Measurements from ENCODE around the gene SLC9A5.

SLC9A5 gene

GRCh38 chr16:67283039-67283825 is 34.5 kb downstream of the SLC9A5 start:
- Histone ChIP-seq H3K36me3 (ENCODE audit: control insufficient read depth, low read depth, low read length) (no peaks in the 10 kb centered on the region), H3K9ac (ENCODE audit: low read length) (no peak overlapping the region), H3K4me3 (ENCODE audit: low read length) (no peak overlapping the region), H3K27me3 (ENCODE audit: control insufficient read depth, insufficient read depth, low read length) (peaks cover 14% of the 10 kb centered on the region), H3K9me3 (ENCODE audit: control insufficient read depth, low read depth, low read length) (no peaks in the 10 kb centered on the region), H3K4me1 (ENCODE audit: control insufficient read depth, low read depth, low read length) (no peaks in the 10 kb centered on the region), H3K27ac (ENCODE audit: low read length) (no peak overlapping the region)

- no peaks in the 10 kb centered on the region for H3K4me1 ChIP-seq (ENCODE audit: control insufficient read depth, low read depth, low read length)
- no peaks in the 10 kb centered on the region for H3K36me3 ChIP-seq (ENCODE audit: control insufficient read depth, low read depth, low read length)
- no peaks in the 10 kb centered on the region for H3K9me3 ChIP-seq (ENCODE audit: control insufficient read depth, low read depth, low read length)
- H3K9ac ChIP-seq (ENCODE audit: low read length) = no peak overlapping the region
- H3K27ac ChIP-seq (ENCODE audit: low read length) = no peak overlapping the region
- no peak overlapping the region for H3K4me3 ChIP-seq (ENCODE audit: low read length)
- peaks cover 10% of the 10 kb centered on the region for H3K27me3 ChIP-seq (ENCODE audit: control insufficient read depth, insufficient read depth, low read length)
Observed at GRCh38 chr16:67283826-67284555, 35.2 kb downstream of the SLC9A5 start.

- Histone ChIP-seq H3K27me3 (ENCODE audit: control insufficient read depth, insufficient read depth, low read length) (peaks cover 4% of the 10 kb centered on the region), H3K9me3 (ENCODE audit: control insufficient read depth, low read depth, low read length) (no peaks in the 10 kb centered on the region), H3K9ac (ENCODE audit: low read length) (no peak overlapping the region), H3K4me1 (ENCODE audit: control insufficient read depth, low read depth, low read length) (no peaks in the 10 kb centered on the region), H3K27ac (ENCODE audit: low read length) (no peak overlapping the region), H3K4me3 (ENCODE audit: low read length) (no peak overlapping the region), H3K36me3 (ENCODE audit: control insufficient read depth, low read depth, low read length) (no peaks in the 10 kb centered on the region)
Observed at GRCh38 chr16:67284699-67285646, 36.2 kb downstream of the SLC9A5 start.

DNA sequence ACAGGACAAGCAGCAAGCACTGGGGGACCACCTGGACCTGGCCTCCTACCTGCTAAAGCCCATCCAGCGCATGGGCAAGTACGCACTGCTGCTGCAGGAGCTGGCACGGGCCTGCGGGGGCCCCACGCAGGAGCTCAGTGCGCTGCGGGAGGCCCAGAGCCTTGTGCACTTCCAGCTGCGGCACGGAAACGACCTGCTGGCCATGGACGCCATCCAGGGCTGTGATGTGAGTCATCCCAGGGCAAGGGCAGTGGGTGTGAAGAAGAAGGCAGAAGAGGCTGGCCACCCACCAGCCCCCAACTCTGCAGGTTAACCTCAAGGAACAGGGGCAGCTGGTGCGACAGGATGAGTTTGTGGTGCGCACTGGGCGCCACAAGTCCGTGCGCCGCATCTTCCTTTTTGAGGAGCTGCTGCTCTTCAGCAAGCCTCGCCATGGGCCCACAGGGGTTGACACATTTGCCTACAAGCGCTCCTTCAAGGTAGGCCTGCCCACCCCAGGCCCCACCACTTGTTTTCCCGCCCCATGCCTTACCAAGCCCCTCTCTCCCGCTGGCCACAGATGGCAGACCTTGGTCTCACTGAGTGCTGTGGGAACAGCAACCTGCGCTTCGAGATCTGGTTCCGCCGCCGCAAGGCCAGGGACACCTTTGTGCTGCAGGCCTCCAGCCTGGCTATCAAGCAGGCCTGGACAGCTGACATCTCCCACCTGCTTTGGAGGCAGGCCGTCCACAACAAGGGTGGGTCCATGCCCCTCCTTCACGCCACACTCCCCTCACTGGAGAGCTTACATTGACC is 37.9 kb downstream of the SLC9A5 start:
- no peak overlapping the region for H3K27ac ChIP-seq (ENCODE audit: low read length)
- H3K9ac ChIP-seq (ENCODE audit: low read length) = no peak overlapping the region
- H3K27me3 ChIP-seq (ENCODE audit: control insufficient read depth, insufficient read depth, low read length) = no peaks in the 10 kb centered on the region
- H3K4me3 ChIP-seq (ENCODE audit: low read length) = no peak overlapping the region
- no peaks in the 10 kb centered on the region for H3K36me3 ChIP-seq (ENCODE audit: control insufficient read depth, low read depth, low read length)
- H3K9me3 ChIP-seq (ENCODE audit: control insufficient read depth, low read depth, low read length) = no peaks in the 10 kb centered on the region
- H3K4me1 ChIP-seq (ENCODE audit: control insufficient read depth, low read depth, low read length) = no peaks in the 10 kb centered on the region

DNA sequence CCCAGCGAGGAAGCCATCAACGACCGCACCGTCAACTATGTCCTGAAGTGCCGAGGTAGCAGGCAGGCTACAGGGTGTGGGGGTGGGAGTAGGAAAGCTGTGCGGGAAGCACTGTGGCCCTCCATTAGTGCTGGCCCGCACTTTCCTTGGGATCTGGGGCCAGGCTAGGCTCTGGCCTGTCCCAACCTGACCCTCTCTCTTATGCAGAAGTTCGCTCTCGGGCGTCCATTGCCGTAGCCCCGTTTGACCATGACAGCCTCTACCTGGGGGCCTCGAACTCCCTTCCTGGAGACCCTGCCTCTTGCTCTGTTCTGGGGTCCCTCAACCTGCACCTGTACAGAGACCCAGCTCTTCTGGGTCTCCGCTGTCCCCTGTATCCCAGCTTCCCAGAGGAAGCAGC is 39.2 kb downstream of the SLC9A5 start:
- Histone ChIP-seq H3K4me3 (ENCODE audit: low read length) (no peak overlapping the region), H3K9me3 (ENCODE audit: control insufficient read depth, low read depth, low read length) (no peaks in the 10 kb centered on the region), H3K36me3 (ENCODE audit: control insufficient read depth, low read depth, low read length) (no peaks in the 10 kb centered on the region), H3K9ac (ENCODE audit: low read length) (no peak overlapping the region), H3K27ac (ENCODE audit: low read length) (no peak overlapping the region), H3K4me1 (ENCODE audit: control insufficient read depth, low read depth, low read length) (no peaks in the 10 kb centered on the region), H3K27me3 (ENCODE audit: control insufficient read depth, insufficient read depth, low read length) (no peaks in the 10 kb centered on the region)

DNA sequence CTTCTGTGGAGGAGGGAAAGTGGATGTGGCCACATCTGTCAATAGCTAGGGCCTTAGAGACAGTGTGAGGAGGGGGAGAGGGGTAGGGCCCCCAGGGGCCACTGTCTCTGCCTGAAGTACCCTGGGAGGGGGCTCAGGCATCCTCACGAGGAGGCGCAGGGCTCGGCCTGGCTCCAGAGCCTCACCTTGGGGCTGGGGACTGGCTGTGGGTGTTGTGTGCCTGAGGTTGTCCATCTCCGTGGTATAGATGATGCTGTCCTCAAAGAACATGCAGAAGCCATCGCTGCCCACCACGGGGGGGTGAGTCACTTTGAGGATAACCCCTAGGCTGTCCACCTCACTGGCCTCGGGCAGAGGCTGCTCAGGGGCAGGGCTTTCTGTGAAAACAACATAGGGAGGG is 42.7 kb downstream of the SLC9A5 start:
- Histone ChIP-seq H3K27me3 (ENCODE audit: control insufficient read depth, insufficient read depth, low read length) (no peaks in the 10 kb centered on the region), H3K36me3 (ENCODE audit: control insufficient read depth, low read depth, low read length) (no peaks in the 10 kb centered on the region)

GRCh38 chr16:67294171-67294757 is 45.5 kb downstream of the SLC9A5 start:
- H3K4me3 ChIP-seq (ENCODE audit: low read length) = no peak overlapping the region
- no peaks in the 10 kb centered on the region for H3K27me3 ChIP-seq (ENCODE audit: control insufficient read depth, insufficient read depth, low read length)
- H3K4me1 ChIP-seq (ENCODE audit: control insufficient read depth, low read depth, low read length) = peaks cover 5% of the 10 kb centered on the region
- H3K9me3 ChIP-seq (ENCODE audit: control insufficient read depth, low read depth, low read length) = no peaks in the 10 kb centered on the region
- no peaks in the 10 kb centered on the region for H3K36me3 ChIP-seq (ENCODE audit: control insufficient read depth, low read depth, low read length)
- H3K9ac ChIP-seq (ENCODE audit: low read length) = no peak overlapping the region
- no peak overlapping the region for H3K27ac ChIP-seq (ENCODE audit: low read length)

More for the DNA sequence above, 42.7 kb downstream of the SLC9A5 start:
- Histone ChIP-seq H3K4me3 (ENCODE audit: low read length) (no peak overlapping the region), H3K4me1 (ENCODE audit: control insufficient read depth, low read depth, low read length) (peaks cover 5% of the 10 kb centered on the region), H3K9me3 (ENCODE audit: control insufficient read depth, low read depth, low read length) (no peaks in the 10 kb centered on the region), H3K9ac (ENCODE audit: low read length) (no peak overlapping the region), H3K27ac (ENCODE audit: low read length) (no peak overlapping the region)

DNA sequence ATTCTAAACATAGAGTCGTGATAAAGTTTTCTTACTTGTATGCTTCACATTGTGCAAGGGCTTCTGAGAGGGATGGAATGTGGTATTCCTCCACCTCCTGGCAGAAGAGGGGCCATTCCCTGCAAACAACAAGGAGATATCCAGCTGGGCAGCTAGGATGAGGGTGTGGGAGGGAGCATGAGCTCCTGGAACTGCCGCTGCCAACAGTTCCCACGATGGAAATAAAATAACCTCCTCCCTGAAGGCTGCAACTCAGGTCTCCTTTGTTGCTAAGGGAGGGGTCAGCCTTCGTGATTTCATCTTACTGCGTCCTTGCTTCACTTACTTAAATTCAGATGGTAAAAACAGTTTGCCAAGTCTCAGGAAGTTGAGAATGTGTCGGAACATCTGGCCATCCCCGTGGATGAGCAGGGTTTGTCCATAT is 46.2 kb downstream of the SLC9A5 start:
- Histone ChIP-seq H3K36me3 (ENCODE audit: control insufficient read depth, low read depth, low read length) (no peaks in the 10 kb centered on the region), H3K27ac (ENCODE audit: low read length) (no peak overlapping the region), H3K9me3 (ENCODE audit: control insufficient read depth, low read depth, low read length) (no peaks in the 10 kb centered on the region), H3K9ac (ENCODE audit: low read length) (no peak overlapping the region), H3K4me1 (ENCODE audit: control insufficient read depth, low read depth, low read length) (peaks cover 5% of the 10 kb centered on the region), H3K27me3 (ENCODE audit: control insufficient read depth, insufficient read depth, low read length) (no peaks in the 10 kb centered on the region), H3K4me3 (ENCODE audit: low read length) (no peak overlapping the region)

DNA sequence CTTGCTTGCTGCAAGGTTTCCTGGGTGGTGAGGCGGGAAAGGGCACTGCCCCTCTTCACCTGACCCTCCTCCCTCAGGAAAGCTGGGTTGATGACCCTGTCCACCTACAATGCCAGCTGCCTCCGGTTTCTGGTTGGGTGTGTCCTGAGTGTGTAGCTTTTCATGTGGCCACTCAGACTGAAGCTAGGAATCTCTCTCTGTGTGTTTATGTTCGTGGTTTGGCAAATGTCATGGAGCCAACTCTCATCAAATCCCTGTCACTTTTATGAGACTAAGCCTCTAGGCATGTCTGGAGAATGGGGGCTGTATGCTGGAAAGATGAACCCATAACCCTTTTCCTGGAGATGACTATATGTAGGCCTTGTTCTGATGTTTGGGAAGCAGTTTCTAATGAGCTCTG is 47.6 kb downstream of the SLC9A5 start:
- Histone ChIP-seq H3K4me3 (ENCODE audit: low read length) (no peak overlapping the region), H3K9ac (ENCODE audit: low read length) (no peak overlapping the region), H3K27me3 (ENCODE audit: control insufficient read depth, insufficient read depth, low read length) (no peaks in the 10 kb centered on the region), H3K36me3 (ENCODE audit: control insufficient read depth, low read depth, low read length) (no peaks in the 10 kb centered on the region), H3K4me1 (ENCODE audit: control insufficient read depth, low read depth, low read length) (peaks cover 5% of the 10 kb centered on the region), H3K27ac (ENCODE audit: low read length) (no peak overlapping the region), H3K9me3 (ENCODE audit: control insufficient read depth, low read depth, low read length) (no peaks in the 10 kb centered on the region)

DNA sequence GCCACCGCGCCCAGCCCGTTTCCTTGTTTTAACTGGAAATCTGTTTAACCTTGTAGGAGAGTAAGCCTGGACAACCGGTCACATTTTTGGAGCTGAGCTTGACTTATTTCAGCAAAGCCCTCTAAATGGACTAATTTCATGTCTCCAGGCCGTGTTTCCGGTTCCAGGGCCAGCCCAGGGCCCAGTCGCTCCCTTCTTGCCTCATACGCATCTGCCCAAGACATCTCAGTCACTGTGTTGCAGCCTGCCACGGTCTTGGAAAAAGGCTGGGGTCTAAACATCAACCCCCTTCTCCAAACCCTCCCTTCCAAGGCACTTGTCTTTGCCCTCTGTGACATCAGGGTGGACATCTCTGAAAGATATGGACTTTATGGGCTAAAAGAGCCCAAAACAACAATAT is 49.5 kb downstream of the SLC9A5 start:
- Histone ChIP-seq H3K4me1 (ENCODE audit: control insufficient read depth, low read depth, low read length) (peaks cover 5% of the 10 kb centered on the region), H3K9me3 (ENCODE audit: control insufficient read depth, low read depth, low read length) (no peaks in the 10 kb centered on the region), H3K27ac (ENCODE audit: low read length) (no peak overlapping the region), H3K27me3 (ENCODE audit: control insufficient read depth, insufficient read depth, low read length) (no peaks in the 10 kb centered on the region), H3K9ac (ENCODE audit: low read length) (no peak overlapping the region), H3K4me3 (ENCODE audit: low read length) (no peak overlapping the region), H3K36me3 (ENCODE audit: control insufficient read depth, low read depth, low read length) (no peaks in the 10 kb centered on the region)
